Gastroesophageal sphincter (tissue), 4 donors: ENCODE results near the gene MAP2K2. TPM values are rescaled to one million over a fixed set of nuclear protein-coding genes. Genes with fewer than 3 reads are reported as not detected.

Experiments used
- ATAC-seq: fragments of 150-250 bp; one replicate; pipeline ENCODE4 v1.9.1; 2016; ENCODE audit warnings: mild to moderate bottlenecking, moderate library complexity
- H3K27ac ChIP-seq, 4 donors: fragments of 200-600 bp; sonication (generic) in 3 of 4; 1 replicate in 3 of 4; 2 replicates in 1 of 4; pipeline ENCODE4 v1.5.1; 2016 to 2019
- H3K27me3 ChIP-seq: fragments of 200-600 bp; sonication (generic); one replicate; pipeline ENCODE4 v1.5.1; 2019
- H3K36me3 ChIP-seq, 2 donors: fragments of 200-600 bp; sonication (generic); one replicate each; pipeline ENCODE4 v1.5.1; 2019; ENCODE audit warnings: control low read depth in 1 of 2
- H3K4me1 ChIP-seq, 3 donors: fragments of 200-600 bp; sonication (generic); 1 replicate in 2 of 3; 2 replicates in 1 of 3; pipeline ENCODE4 v1.5.1; 2016 to 2019; ENCODE audit warnings: control low read depth in 2 of 3
- H3K4me3 ChIP-seq, 2 donors: fragments of 200-600 bp; sonication (generic); one replicate each; pipeline ENCODE4 v1.5.1; 2019; ENCODE audit warnings: mild to moderate bottlenecking in 1 of 2, moderate library complexity in 1 of 2
- H3K9me3 ChIP-seq, 3 donors: fragments of 200-600 bp; sonication (generic); one replicate each; pipeline ENCODE4 v1.5.1; 2017 to 2019; ENCODE audit warnings: control low read depth in 2 of 3
- CTCF ChIP-seq, 4 experiments: fragments of 200-600 bp in 2 of 4; fragments of 450-650 bp in 2 of 4; sonication (generic) in 1 of 4; IDR thresholded peaks; one replicate each; pipeline ENCODE4 v1.5.1; 2017 to 2019; ENCODE audit warnings: antibody characterized with exemption in 4 of 4, mild to moderate bottlenecking in 2 of 4, moderate library complexity in 2 of 4
- EP300 ChIP-seq: sonication (generic); formaldehyde crosslinking; IDR thresholded peaks from one replicate; pipeline ENCODE4 v1.6.1; 2017; ENCODE audit warnings: antibody characterized with exemption, mild to moderate bottlenecking
- POLR2A ChIP-seq, 2 donors: fragments of 450-650 bp; IDR thresholded peaks; one replicate each; pipeline ENCODE4 v1.6.1; 2017; ENCODE audit warnings: antibody characterized with exemption in 2 of 2, mild to moderate bottlenecking in 2 of 2, moderate library complexity in 1 of 2
- POLR2AphosphoS5 ChIP-seq: sonication (generic); formaldehyde crosslinking; IDR thresholded peaks from one replicate; pipeline ENCODE4 v1.6.1; 2017; ENCODE audit warnings: antibody characterized with exemption
- WGBS, 2 donors: methylation state at CpG; one replicate each; pipeline ENCODE4 v1.1.5; 2018; ENCODE audit warnings: low coverage in 1 of 2; 5-methylcytosine and 5-hydroxymethylcytosine counted together
- total RNA-seq, 4 donors: library from RNA; depleted of rRNA; stranded (reverse); fragments of >200 nt; gene quantifications; one replicate each; pipeline ENCODE4 v1.1.0, GENCODE V29; 2016

The MAP2K2 gene
- total RNA-seq, 4 donors from 2014 or later, result 53.3 to 112 (median 69.7) TPM

GRCh38 chr19:4094291-4094690, 29.6 kb downstream of the MAP2K2 start:
- Histone ChIP-seq H3K4me1 (peaks cover 0 to 6% (median 0%) of the 10 kb centered on the region in 3 donors), H3K36me3 (peaks cover 0 to 93% of the 10 kb centered on the region in 2 donors), H3K9me3 (no peaks in the 10 kb centered on the region), H3K27ac (no peak overlapping the region), H3K27me3 (no peaks in the 10 kb centered on the region), H3K4me3 (no peak overlapping the region)
- WGBS, 2 donors, result no CpG with 5 or more reads among the region's 19 CpGs
- no peak for ATAC-seq
- TF ChIP-seq POLR2A (IDR thresholded peaks at IDR 0.05), result no peak
- no peak for TF ChIP-seq CTCF (IDR thresholded peaks at IDR 0.05)
- no peak for TF ChIP-seq POLR2AphosphoS5
- no peak for TF ChIP-seq EP300

- no peak overlapping the region for H3K4me3 ChIP-seq
- H3K36me3 ChIP-seq, result peaks cover 0 to 91% of the 10 kb centered on the region in 2 donors
- ATAC-seq, result no peak
- 92% methylated on average over 2 of the region's 18 CpGs; no CpG with 5 or more reads in 1 of the 2 donors for WGBS, 2 donors
- peaks cover 0 to 6% (median 0%) of the 10 kb centered on the region in 3 donors for H3K4me1 ChIP-seq
- TF ChIP-seq POLR2A (IDR thresholded peaks at IDR 0.05), result no peak
- TF ChIP-seq POLR2AphosphoS5, result no peak
- no peak for TF ChIP-seq EP300
- TF ChIP-seq CTCF (IDR thresholded peaks at IDR 0.05), result no peak
- H3K27ac ChIP-seq, result no peak overlapping the region
- no peaks in the 10 kb centered on the region for H3K27me3 ChIP-seq
- no peaks in the 10 kb centered on the region for H3K9me3 ChIP-seq
Measured at GRCh38 chr19:4093643-4094175, 30.2 kb downstream of the MAP2K2 start.

- ATAC-seq, result no peak
- Histone ChIP-seq H3K27me3 (no peaks in the 10 kb centered on the region), H3K27ac (no peak overlapping the region), H3K36me3 (peaks cover 0 to 67% of the 10 kb centered on the region in 2 donors), H3K9me3 (no peaks in the 10 kb centered on the region), H3K4me1 (peaks cover 0 to 7% (median 0%) of the 10 kb centered on the region in 3 donors), H3K4me3 (no peak overlapping the region)
- TF ChIP-seq CTCF (IDR thresholded peaks at IDR 0.05) (no peak), POLR2AphosphoS5 (no peak), POLR2A (IDR thresholded peaks at IDR 0.05) (no peak), EP300 (no peak)
- WGBS, 2 donors, result 89% methylated on average over 6 of the region's 52 CpGs; no CpG with 5 or more reads in 1 of the 2 donors
Measured at GRCh38 chr19:4090356-4091220, 33.3 kb downstream of the MAP2K2 start.

- TF ChIP-seq CTCF (IDR thresholded peaks at IDR 0.05) (no peak), POLR2AphosphoS5 (no peak), POLR2A (IDR thresholded peaks at IDR 0.05) (no peak), EP300 (no peak)
- Histone ChIP-seq H3K36me3 (peaks cover 0 to 61% of the 10 kb centered on the region in 2 donors), H3K27ac (peak overlapping the region in 1 of 4 donors; percentile 22), H3K27me3 (no peaks in the 10 kb centered on the region), H3K4me1 (peaks cover 0 to 7% (median 0%) of the 10 kb centered on the region in 3 donors), H3K4me3 (peak overlapping the region in 1 of 2 donors; percentile 20), H3K9me3 (no peaks in the 10 kb centered on the region)
- ATAC-seq, result no peak
- 82% methylated on average over 3 of the region's 22 CpGs; no CpG with 5 or more reads in 1 of the 2 donors for WGBS, 2 donors
Measured at GRCh38 chr19:4089946-4090345, 34.0 kb downstream of the MAP2K2 start.
